ENCODE results near the gene SNCA.

Gene SNCA

GRCh38 chr4:89813197-89813596 is 23.8 kb downstream of the SNCA start:
- no peak for DNase-seq

GRCh38 chr4:89807441-89808140 is 29.4 kb downstream of the SNCA start:
- no peak for DNase-seq

GRCh38 chr4:89805297-89805696 is 31.7 kb downstream of the SNCA start:
- DNase-seq, result no peak

- no peak for DNase-seq
Measured at GRCh38 chr4:89803915-89804314, 33.0 kb downstream of the SNCA start.

- no peak for DNase-seq
Measured at GRCh38 chr4:89803036-89803435, 33.9 kb downstream of the SNCA start.

- no peak for DNase-seq
Measured at GRCh38 chr4:89800527-89801103, 36.3 kb downstream of the SNCA start.

- DNase-seq, result no peak
Measured at GRCh38 chr4:89800012-89800516, 36.9 kb downstream of the SNCA start.

GRCh38 chr4:89799071-89799470 is 37.9 kb downstream of the SNCA start:
- no peak for DNase-seq

- no peak for DNase-seq
Measured at GRCh38 chr4:89797117-89797516, 39.8 kb downstream of the SNCA start.

GRCh38 chr4:89788206-89789072 is 48.5 kb downstream of the SNCA start:
- no peak for DNase-seq

GRCh38 chr4:89784686-89785231 is 52.2 kb downstream of the SNCA start:
- DNase-seq, result no peak

GRCh38 chr4:89781321-89781720 is 55.6 kb downstream of the SNCA start:
- no peak for DNase-seq

- no peak for DNase-seq
Measured at GRCh38 chr4:89773805-89774204, 63.2 kb downstream of the SNCA start.

GRCh38 chr4:89769856-89770255 is 67.1 kb downstream of the SNCA start:
- no peak for DNase-seq

- DNase-seq, result no peak
Measured at GRCh38 chr4:89767924-89768323, 69.0 kb downstream of the SNCA start.

- DNase-seq, result peak; percentile 55
Measured at GRCh38 chr4:89765966-89766365, 71.0 kb downstream of the SNCA start.

- no peak for DNase-seq
Measured at GRCh38 chr4:89765528-89765927, 71.4 kb downstream of the SNCA start.

GRCh38 chr4:89762311-89762710 is 74.7 kb downstream of the SNCA start:
- no peak for DNase-seq

- DNase-seq, result no peak
Measured at GRCh38 chr4:89759426-89759825, 77.5 kb downstream of the SNCA start.

- no peak for DNase-seq
Measured at GRCh38 chr4:89757154-89757719, 79.7 kb downstream of the SNCA start.

- no peak for DNase-seq
Measured at GRCh38 chr4:89755220-89755619, 81.7 kb downstream of the SNCA start.

GRCh38 chr4:89754531-89754930 is 82.4 kb downstream of the SNCA start:
- no peak for DNase-seq

GRCh38 chr4:89753601-89754066 is 83.3 kb downstream of the SNCA start:
- no peak for DNase-seq
